SH-SY5Y (cell line): ENCODE data around the gene PRKCZ.

ENCODE experiments used
- GATA2 ChIP-seq: IDR thresholded peaks from 2 replicates; pipeline ENCODE4 v1.6.1; 2011; ENCODE audit warnings: mild to moderate bottlenecking, low read depth, low read length
- GATA3 ChIP-seq: IDR thresholded peaks from 2 replicates; pipeline ENCODE4 v1.6.1; 2011; ENCODE audit warnings: low read depth, mild to moderate bottlenecking, low read length, moderate library complexity

- TF ChIP-seq GATA2 (no peak), GATA3 (no peak)
Observed at GRCh38 chr1:2098301-2098698, 48.1 kb downstream of the PRKCZ start.
